Astrocyte of the cerebellum (primary cell): ENCODE data around the gene BCAS1.
"Not testable (repeated sequence)": the region's sequence is repeated elsewhere in the genome, so short reads cannot be mapped to it uniquely, and the experiment has no call there.

Source experiments
- DNase-seq: peaks from one replicate; pipeline ENCODE4 v3.0.0-alpha.2; 2011; ENCODE audit warnings: low read depth
- H3K4me3 ChIP-seq: 2 replicates; pipeline ENCODE4 v1.5.1; 2011; ENCODE audit warnings: mild to moderate bottlenecking, low read depth, low read length, moderate library complexity
- in situ Hi-C: cut with HindIII; loops from 2 replicates; pipeline ENCODE4 v1.10.0; 2017; ENCODE audit warnings: low sequenced_read_pairs
- TF ChIP-seq, protein P1 (sequence below): IDR thresholded peaks from 2 replicates; pipeline ENCODE4 v1.5.1; 2012; ENCODE audit warnings: low read length, low read depth, moderate library complexity, mild to moderate bottlenecking; ENCODE audit errors: missing control alignments

Gene BCAS1

DNA sequence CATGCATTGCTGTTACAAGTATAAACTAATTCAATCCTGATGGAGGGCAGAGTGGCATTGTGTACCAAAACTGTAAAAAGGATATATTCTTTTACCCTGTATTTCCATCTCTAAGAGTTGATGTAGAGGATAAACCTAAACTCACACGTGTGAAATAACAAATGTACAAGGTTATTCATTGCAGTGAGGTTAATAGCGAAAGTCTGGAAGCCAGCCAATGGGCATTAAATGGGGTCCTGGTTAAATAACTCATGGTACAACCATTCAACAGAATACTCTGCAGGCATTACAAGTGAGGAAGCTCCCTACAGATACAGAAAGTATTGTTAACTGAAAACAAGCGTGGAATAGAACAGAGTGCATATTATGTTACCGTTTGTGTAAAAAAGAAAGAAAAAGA lies 56.9 kb downstream of the BCAS1 start:
- DNase-seq: no peak
- in situ Hi-C loops: no loop called here
- TF ChIP-seq, protein P1, sequence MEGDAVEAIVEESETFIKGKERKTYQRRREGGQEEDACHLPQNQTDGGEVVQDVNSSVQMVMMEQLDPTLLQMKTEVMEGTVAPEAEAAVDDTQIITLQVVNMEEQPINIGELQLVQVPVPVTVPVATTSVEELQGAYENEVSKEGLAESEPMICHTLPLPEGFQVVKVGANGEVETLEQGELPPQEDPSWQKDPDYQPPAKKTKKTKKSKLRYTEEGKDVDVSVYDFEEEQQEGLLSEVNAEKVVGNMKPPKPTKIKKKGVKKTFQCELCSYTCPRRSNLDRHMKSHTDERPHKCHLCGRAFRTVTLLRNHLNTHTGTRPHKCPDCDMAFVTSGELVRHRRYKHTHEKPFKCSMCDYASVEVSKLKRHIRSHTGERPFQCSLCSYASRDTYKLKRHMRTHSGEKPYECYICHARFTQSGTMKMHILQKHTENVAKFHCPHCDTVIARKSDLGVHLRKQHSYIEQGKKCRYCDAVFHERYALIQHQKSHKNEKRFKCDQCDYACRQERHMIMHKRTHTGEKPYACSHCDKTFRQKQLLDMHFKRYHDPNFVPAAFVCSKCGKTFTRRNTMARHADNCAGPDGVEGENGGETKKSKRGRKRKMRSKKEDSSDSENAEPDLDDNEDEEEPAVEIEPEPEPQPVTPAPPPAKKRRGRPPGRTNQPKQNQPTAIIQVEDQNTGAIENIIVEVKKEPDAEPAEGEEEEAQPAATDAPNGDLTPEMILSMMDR: no peak

DNA sequence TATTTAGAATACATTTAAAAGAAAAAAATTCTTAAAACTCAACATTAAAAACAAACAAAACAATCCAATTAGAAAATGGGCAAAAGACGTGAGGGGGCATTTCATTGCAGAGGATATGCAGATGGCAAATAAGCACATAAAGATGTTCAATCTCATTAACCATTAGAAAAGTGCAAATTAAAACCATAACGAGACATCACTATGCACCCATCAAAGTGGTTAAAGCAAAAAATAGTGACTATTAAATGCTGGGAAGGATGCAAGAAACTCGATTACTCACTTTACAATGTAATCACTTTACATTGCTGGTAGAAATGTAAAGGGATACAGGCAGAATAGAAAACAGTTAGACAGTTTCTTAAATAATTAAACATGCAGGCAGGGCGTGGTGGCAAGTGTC lies 59.0 kb downstream of the BCAS1 start:
- in situ Hi-C loops: no loop called here
- no peak for DNase-seq
- TF ChIP-seq, protein P1: no peak
- H3K4me3 ChIP-seq: no peak overlapping the region

More for the DNA sequence above, 56.9 kb downstream of the BCAS1 start:
- H3K4me3 ChIP-seq: no peak overlapping the region

DNA sequence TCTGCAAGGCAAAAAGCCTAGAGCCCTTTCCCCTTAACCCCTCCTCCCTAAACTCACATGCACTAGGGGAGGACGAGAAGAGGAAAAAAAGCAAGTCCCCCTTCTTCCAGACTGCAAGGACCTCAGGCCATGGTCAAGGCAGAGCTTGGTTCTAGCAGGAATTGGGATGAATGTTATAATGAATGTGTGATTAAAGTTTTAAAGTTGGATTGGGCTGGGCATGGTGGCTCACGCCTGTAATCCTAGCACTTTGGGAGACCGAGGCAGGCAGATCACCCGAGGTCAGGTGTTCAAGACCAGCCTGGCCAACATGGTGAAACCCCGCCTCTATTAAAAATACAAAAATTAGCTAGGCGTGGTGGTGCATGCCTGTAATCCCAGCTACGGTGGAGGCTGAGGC lies 64.2 kb downstream of the BCAS1 start:
- in situ Hi-C loops, DNase-seq: not testable (repeated sequence)

DNA sequence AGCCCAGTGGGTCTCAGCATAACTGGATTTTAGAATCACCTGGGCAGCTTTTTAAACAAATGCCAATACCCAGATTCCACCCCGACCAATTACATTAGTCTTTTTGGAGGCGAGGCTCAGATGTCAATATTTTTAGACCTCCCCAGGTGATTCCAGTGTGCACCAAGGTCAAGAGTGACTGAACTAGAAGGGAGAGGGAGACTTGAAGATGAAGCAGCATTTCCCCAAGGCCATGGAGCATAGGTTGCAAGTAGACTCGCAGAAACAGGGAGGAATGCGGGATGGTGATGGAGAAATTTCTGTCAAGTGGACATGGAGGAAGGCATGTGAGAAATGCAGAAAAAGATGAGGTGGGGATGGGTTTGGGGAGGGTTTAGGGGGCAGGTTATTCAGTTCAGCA lies 64.9 kb downstream of the BCAS1 start:
- H3K4me3 ChIP-seq: no peak overlapping the region
- no peak for DNase-seq
- TF ChIP-seq, protein P1: no peak
- in situ Hi-C loops: no loop called here

More for the DNA sequence above, 64.2 kb downstream of the BCAS1 start:
- not testable (repeated sequence) for H3K4me3 ChIP-seq

DNA sequence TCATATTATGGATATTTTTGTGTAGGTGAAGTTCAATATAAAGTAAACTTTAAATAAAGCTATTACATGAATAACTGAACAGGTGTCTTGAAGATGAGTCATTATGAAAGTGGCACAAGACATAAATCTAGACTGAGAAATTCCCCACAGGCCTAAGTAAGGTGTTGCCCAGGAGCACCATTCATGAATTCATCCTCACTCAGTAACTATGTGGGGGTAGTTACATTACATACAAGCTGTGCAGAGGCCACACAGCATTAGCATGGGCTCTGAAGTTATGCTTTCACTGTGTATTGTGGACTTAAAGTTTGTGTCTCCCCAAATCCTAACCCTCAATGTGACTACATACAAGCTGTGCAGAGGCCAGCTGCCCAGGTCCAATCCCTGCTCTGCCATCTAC lies 65.9 kb downstream of the BCAS1 start:
- in situ Hi-C loops: no loop called here

DNA sequence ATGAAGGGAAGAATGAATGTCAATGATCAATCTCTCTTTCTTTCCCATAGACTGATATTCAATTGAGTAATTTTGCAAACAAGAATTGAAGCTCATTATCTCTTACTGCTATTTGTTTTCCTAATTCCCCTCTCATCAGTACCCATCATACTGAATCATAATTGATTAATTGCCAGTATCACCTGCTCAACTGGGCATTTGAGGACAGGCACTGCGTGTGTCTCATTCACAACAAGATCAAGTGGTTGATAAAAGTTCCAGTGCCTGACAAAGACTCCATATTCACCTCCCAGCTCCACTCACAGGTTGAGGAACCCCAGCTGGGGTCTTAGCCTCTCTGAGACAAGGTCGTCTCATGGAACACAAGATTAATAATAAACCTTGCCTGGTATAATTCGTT lies 67.7 kb downstream of the BCAS1 start:
- DNase-seq: no peak
- TF ChIP-seq, protein P1: no peak
- in situ Hi-C loops: no loop called here
- no peak overlapping the region for H3K4me3 ChIP-seq

More for the DNA sequence above, 65.9 kb downstream of the BCAS1 start:
- no peak overlapping the region for H3K4me3 ChIP-seq
- DNase-seq: no peak
- TF ChIP-seq, protein P1: no peak

DNA sequence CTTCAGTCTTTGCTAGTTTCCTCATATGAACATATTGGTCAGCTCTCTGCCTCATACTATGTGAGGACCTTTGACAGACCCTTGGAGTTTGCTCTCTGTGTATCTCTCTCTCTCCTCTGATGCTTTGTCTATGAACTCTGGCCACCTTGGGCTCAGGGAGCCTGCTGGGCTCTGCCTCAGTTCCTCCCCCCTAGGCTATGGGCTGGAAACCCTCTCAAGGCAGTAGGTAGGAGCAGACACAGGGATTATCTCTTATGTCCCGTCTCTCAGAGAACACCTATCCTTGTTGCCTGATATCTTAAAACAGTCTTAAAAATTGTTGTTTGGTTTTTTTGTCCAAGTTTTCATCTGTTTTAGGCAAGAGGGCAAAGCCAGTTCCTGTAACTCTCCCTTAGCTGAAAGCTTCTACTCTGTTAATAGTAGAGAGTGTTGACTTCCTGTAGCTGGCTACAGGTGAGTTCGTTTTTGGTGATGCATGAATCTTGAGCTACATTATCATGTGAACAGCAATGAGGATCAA lies 68.3 kb downstream of the BCAS1 start:
- in situ Hi-C loops: no loop called here
- DNase-seq: no peak
- no peak overlapping the region for H3K4me3 ChIP-seq
- TF ChIP-seq, protein P1: no peak
